ENCODE measurements around the gene GZMH.

DNA sequence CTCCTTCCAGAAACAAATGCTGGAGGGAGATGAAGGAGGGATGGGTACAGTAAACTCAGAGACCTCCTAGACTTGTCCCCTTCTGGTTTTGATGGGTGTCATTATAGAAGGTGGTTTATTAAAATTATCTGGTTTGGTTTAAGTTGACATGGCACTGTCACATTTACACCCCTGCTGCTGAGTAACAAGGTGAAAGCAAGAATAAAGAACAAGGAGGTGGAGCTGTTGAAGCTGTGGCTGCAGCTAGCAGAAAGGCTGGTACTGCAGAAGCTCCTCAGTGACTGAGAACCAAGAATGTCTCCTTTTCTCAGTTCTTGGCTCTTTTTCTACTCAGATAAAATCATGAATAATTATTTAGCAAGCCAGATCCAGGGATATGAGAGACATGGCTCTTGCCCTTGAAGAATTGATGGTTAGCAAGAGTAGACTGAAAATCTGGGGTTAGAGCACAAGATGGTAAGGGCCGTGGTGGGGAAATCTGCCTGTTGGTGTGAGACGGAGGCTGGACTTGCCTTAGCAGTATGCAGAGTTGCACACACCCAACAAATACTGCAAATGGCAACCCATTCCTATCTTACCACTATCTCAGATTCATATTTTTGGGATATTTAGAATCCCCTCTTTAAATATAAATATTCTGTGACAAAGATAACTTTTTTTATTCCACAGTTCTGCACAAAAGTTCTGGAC, at the start of gene GZMH:
- TF ChIP-seq CTCF (IDR thresholded peaks at IDR 0.05; ENCODE audit: low read depth, low read length, poor library complexity, severe bottlenecking): no peak
- no peak for TF ChIP-seq EZH2phosphoT487 (IDR thresholded peaks at IDR 0.05; ENCODE audit: borderline replicate concordance, low read length)

All from DOHH2 (cell line).